Upper lobe of left lung (tissue), 4 donors: Measurements from ENCODE around the gene YJEFN3.

Experiments used
- EP300 ChIP-seq, 4 donors: sonication (generic); formaldehyde crosslinking; IDR thresholded peaks; one replicate each; pipeline ENCODE4 v1.5.1; 2017; ENCODE audit warnings: antibody characterized with exemption in 4 of 4, control low read depth in 2 of 4
- POLR2A ChIP-seq, 4 donors: fragments of 450-650 bp; IDR thresholded peaks; one replicate each; pipeline ENCODE4 v1.5.1; 2016 to 2017; ENCODE audit warnings: antibody characterized with exemption in 4 of 4, mild to moderate bottlenecking in 2 of 4
- POLR2AphosphoS5 ChIP-seq, 2 donors: sonication (generic); formaldehyde crosslinking; IDR thresholded peaks; one replicate each; pipeline ENCODE4 v1.5.1; 2017; ENCODE audit warnings: antibody characterized with exemption in 2 of 2
- TF ChIP-seq, protein P1 (sequence below), 6 experiments: fragments of 450-650 bp in 4 of 6; fragments of 200-600 bp in 2 of 6; sonication (generic) in 2 of 6; IDR thresholded peaks; one replicate each; pipeline ENCODE4 v1.5.1; 2016 to 2019; ENCODE audit warnings: antibody characterized with exemption in 6 of 6

DNA sequence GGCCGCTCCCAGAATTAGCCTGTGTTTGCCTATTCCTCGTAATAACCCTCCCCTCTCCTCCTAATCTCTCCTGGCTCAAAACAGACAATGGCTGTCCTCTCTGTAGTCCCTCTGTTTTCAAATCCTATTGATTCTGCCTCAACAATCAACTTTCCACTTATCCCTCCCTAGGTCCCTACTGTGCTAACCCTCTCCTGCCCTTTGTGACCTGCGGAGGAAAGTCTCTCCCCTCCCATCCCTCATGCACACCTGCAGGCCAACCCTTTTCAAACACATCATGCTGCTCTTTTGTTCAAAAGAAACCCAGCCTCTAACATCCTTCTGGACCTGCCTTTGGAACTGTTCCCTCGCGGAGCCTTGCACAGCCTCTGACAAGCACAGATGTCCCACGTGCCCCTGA, 46.7 kb downstream of the YJEFN3 start:
- TF ChIP-seq, protein P1, sequence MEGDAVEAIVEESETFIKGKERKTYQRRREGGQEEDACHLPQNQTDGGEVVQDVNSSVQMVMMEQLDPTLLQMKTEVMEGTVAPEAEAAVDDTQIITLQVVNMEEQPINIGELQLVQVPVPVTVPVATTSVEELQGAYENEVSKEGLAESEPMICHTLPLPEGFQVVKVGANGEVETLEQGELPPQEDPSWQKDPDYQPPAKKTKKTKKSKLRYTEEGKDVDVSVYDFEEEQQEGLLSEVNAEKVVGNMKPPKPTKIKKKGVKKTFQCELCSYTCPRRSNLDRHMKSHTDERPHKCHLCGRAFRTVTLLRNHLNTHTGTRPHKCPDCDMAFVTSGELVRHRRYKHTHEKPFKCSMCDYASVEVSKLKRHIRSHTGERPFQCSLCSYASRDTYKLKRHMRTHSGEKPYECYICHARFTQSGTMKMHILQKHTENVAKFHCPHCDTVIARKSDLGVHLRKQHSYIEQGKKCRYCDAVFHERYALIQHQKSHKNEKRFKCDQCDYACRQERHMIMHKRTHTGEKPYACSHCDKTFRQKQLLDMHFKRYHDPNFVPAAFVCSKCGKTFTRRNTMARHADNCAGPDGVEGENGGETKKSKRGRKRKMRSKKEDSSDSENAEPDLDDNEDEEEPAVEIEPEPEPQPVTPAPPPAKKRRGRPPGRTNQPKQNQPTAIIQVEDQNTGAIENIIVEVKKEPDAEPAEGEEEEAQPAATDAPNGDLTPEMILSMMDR (IDR thresholded peaks at IDR 0.05) = no peak
- TF ChIP-seq POLR2A (IDR thresholded peaks at IDR 0.05) = no peak
- no peak for TF ChIP-seq EP300 (IDR thresholded peaks at IDR 0.05)
- no peak for TF ChIP-seq POLR2AphosphoS5 (IDR thresholded peaks at IDR 0.05)
